ENCODE results near the gene ATP1A1. TPM values are rescaled to one million over a fixed set of nuclear protein-coding genes. Genes with fewer than 3 reads are reported as not detected.

The ATP1A1 gene
- total and polyA plus RNA-seq, 2 donors = 66.4 to 146 TPM

Other genes with a start within 250 kb of the ATP1A1 start
- 12.7 TPM for gene CD58, start 197.8 kb downstream of the ATP1A1 start, total RNA-seq
- 24.6 TPM for gene CD58, start 197.8 kb downstream of the ATP1A1 start, polyA plus RNA-seq